Erythroblast (primary cell): ENCODE results near the gene PLEKHG3.

Experiments used
- DNase-seq, 2 experiments: peaks; one replicate each; lab custom pipeline; 2025; lab: John Stamatoyannopoulos, UW
- GATA1 ChIP-seq: IDR thresholded peaks from 2 replicates; pipeline ENCODE4 v1.6.1; 2011; ENCODE audit warnings: low read depth, mild to moderate bottlenecking, control low read depth, low read length, moderate library complexity
- POLR2A ChIP-seq: IDR thresholded peaks from 2 replicates; pipeline ENCODE4 v1.6.1; 2011; ENCODE audit warnings: mild to moderate bottlenecking, low read length

PLEKHG3 gene

GRCh38 chr14:64730681-64731080 is 26.5 kb downstream of the PLEKHG3 start:
- TF ChIP-seq POLR2A = no peak
- no peak for TF ChIP-seq GATA1
- no peak for DNase-seq

- DNase-seq = no peak
- TF ChIP-seq GATA1 (no peak), POLR2A (no peak)
Measured at GRCh38 chr14:64731141-64731581, 26.9 kb downstream of the PLEKHG3 start.

- DNase-seq = no peak
- TF ChIP-seq POLR2A (no peak), GATA1 (no peak)
Measured at GRCh38 chr14:64732066-64732465, 27.8 kb downstream of the PLEKHG3 start.

- no peak for DNase-seq
- no peak for TF ChIP-seq GATA1
- TF ChIP-seq POLR2A = no peak
Measured at GRCh38 chr14:64732536-64733120, 28.4 kb downstream of the PLEKHG3 start.

- TF ChIP-seq GATA1 (no peak), POLR2A (no peak)
- DNase-seq = no peak
Measured at GRCh38 chr14:64733321-64733720, 29.1 kb downstream of the PLEKHG3 start.

GRCh38 chr14:64733899-64734298 is 29.7 kb downstream of the PLEKHG3 start:
- no peak for DNase-seq
- no peak for TF ChIP-seq GATA1
- no peak for TF ChIP-seq POLR2A

- DNase-seq = no peak
- no peak for TF ChIP-seq POLR2A
- TF ChIP-seq GATA1 = no peak
Measured at GRCh38 chr14:64734990-64735389, 30.8 kb downstream of the PLEKHG3 start.

- DNase-seq = no peak
- no peak for TF ChIP-seq POLR2A
- no peak for TF ChIP-seq GATA1
Measured at GRCh38 chr14:64736271-64737169, 32.3 kb downstream of the PLEKHG3 start.

- TF ChIP-seq GATA1 (no peak), POLR2A (no peak)
- DNase-seq = no peak
Measured at GRCh38 chr14:64737391-64738280, 33.4 kb downstream of the PLEKHG3 start.

GRCh38 chr14:64738281-64738804 is 34.1 kb downstream of the PLEKHG3 start:
- DNase-seq = no peak
- TF ChIP-seq GATA1 = no peak
- TF ChIP-seq POLR2A = no peak

GRCh38 chr14:64741200-64741599 is 37.0 kb downstream of the PLEKHG3 start:
- DNase-seq = no peak
- TF ChIP-seq GATA1 = no peak
- TF ChIP-seq POLR2A = no peak

- TF ChIP-seq POLR2A (no peak), GATA1 (no peak)
- DNase-seq = no peak
Measured at GRCh38 chr14:64741961-64742360, 37.7 kb downstream of the PLEKHG3 start.

GRCh38 chr14:64743061-64743460 is 38.8 kb downstream of the PLEKHG3 start:
- TF ChIP-seq GATA1 (no peak), POLR2A (no peak)
- no peak for DNase-seq
